Central memory CD8-positive, alpha-beta T cell (primary cell): Measurements from ENCODE around the gene PNPLA7.
"Not testable (repeated sequence)": the region's sequence is repeated elsewhere in the genome, so short reads cannot be mapped to it uniquely, and the experiment has no call there.

Experiments
- ATAC-seq: fragments of 150-1000 bp; cut with Tn5 transposase; replicated peaks from 2 replicates; pipeline ENCODE4 v1.10.0; 2022; ENCODE audit warnings: mild to moderate bottlenecking, moderate FRiP score, moderate number of reproducible peaks; ENCODE audit not compliant: poor library complexity, severe bottlenecking; ENCODE audit errors: extremely low read depth
- DNase-seq, 2 donors: peaks; one replicate each; pipeline ENCODE4 v3.0.0; 2021; ENCODE audit warnings: low spot score in 2 of 2
- H3K27ac Mint-ChIP-seq: one replicate; pipeline ENCODE4 v1.8.0; 2022; ENCODE audit warnings: low read depth, mild to moderate bottlenecking, moderate library complexity, mixed read lengths
- H3K27me3 Mint-ChIP-seq: one replicate; pipeline ENCODE4 v1.8.0; 2022; ENCODE audit warnings: mixed read lengths
- H3K36me3 Mint-ChIP-seq: one replicate; pipeline ENCODE4 v1.8.0; 2022; ENCODE audit warnings: mild to moderate bottlenecking, moderate library complexity, mixed read lengths; ENCODE audit not compliant: insufficient read depth
- H3K4me1 Mint-ChIP-seq: one replicate; pipeline ENCODE4 v1.8.0; 2022; ENCODE audit warnings: mixed read lengths
- H3K4me3 Mint-ChIP-seq: one replicate; pipeline ENCODE4 v1.8.0; 2022; ENCODE audit warnings: mild to moderate bottlenecking, moderate library complexity, mixed read lengths
- H3K9me3 Mint-ChIP-seq: one replicate; pipeline ENCODE4 v1.8.0; 2022; ENCODE audit warnings: mixed read lengths

PNPLA7 gene

GRCh38 chr9:137550231-137550621 lies at the start of gene PNPLA7:
Gene PNPLA7 (minus strand): TSS chr9:137550402. CDS start chr9:137550197, 205 bp downstream.
- no peaks in the 10 kb centered on the region for H3K9me3 Mint-ChIP-seq
- H3K27ac Mint-ChIP-seq, result peak within 1 kb of the TSS; percentile 78
- DNase-seq, result no peak
- peak within 1 kb of the TSS; percentile 85 for H3K4me3 Mint-ChIP-seq
- H3K4me1 Mint-ChIP-seq, result peaks cover 12% of the 10 kb centered on the region
- no peak for ATAC-seq
- H3K36me3 Mint-ChIP-seq, result peaks cover 6% of the 10 kb centered on the region
- H3K27me3 Mint-ChIP-seq, result no peaks in the 10 kb centered on the region

GRCh38 chr9:137598943-137599342 lies 48.7 kb upstream of the PNPLA7 start:
- DNase-seq, result no peak
- no peak for ATAC-seq
- Mint-ChIP-seq H3K4me1 (peaks cover 12% of the 10 kb centered on the region), H3K27ac (no peak overlapping the region), H3K36me3 (no peaks in the 10 kb centered on the region), H3K9me3 (no peaks in the 10 kb centered on the region), H3K4me3 (no peak overlapping the region), H3K27me3 (no peaks in the 10 kb centered on the region)

- ATAC-seq, H3K9me3 Mint-ChIP-seq: not testable (repeated sequence)
Measured at GRCh38 chr9:137596577-137596976, 46.4 kb upstream of the PNPLA7 start.

GRCh38 chr9:137593176-137593575 lies 43.0 kb upstream of the PNPLA7 start:
- Mint-ChIP-seq H3K27ac (no peak overlapping the region), H3K4me3 (peak overlapping the region; percentile 32), H3K36me3 (peaks cover 14% of the 10 kb centered on the region), H3K9me3 (no peaks in the 10 kb centered on the region), H3K27me3 (no peaks in the 10 kb centered on the region), H3K4me1 (peaks cover 8% of the 10 kb centered on the region)
- DNase-seq, result no peak
- no peak for ATAC-seq

More at GRCh38 chr9:137596577-137596976, 46.4 kb upstream of the PNPLA7 start:
- not testable (repeated sequence) for H3K4me3 Mint-ChIP-seq, H3K36me3 Mint-ChIP-seq, DNase-seq, H3K27ac Mint-ChIP-seq, H3K27me3 Mint-ChIP-seq, H3K4me1 Mint-ChIP-seq

GRCh38 chr9:137592767-137593166 lies 42.6 kb upstream of the PNPLA7 start:
- H3K4me1 Mint-ChIP-seq, result peaks cover 11% of the 10 kb centered on the region
- no peak for DNase-seq
- H3K27ac Mint-ChIP-seq, result no peak overlapping the region
- peak overlapping the region; percentile 32 for H3K4me3 Mint-ChIP-seq
- ATAC-seq, result no peak
- no peaks in the 10 kb centered on the region for H3K27me3 Mint-ChIP-seq
- H3K9me3 Mint-ChIP-seq, result no peaks in the 10 kb centered on the region
- peaks cover 17% of the 10 kb centered on the region for H3K36me3 Mint-ChIP-seq

GRCh38 chr9:137590469-137591383 lies 40.5 kb upstream of the PNPLA7 start, which contains the start of gene ZMYND19:
Gene ZMYND19 (minus strand): TSS chr9:137590512. CDS start chr9:137590263, 249 bp downstream.
- H3K4me3 Mint-ChIP-seq, result peak within 1 kb of the TSS; percentile 94
- no peaks in the 10 kb centered on the region for H3K9me3 Mint-ChIP-seq
- no peaks in the 10 kb centered on the region for H3K27me3 Mint-ChIP-seq
- DNase-seq (peak; percentile 83 to 88), ATAC-seq (peak; percentile 97)
- peaks cover 19% of the 10 kb centered on the region for H3K36me3 Mint-ChIP-seq
- peaks cover 11% of the 10 kb centered on the region for H3K4me1 Mint-ChIP-seq
- peak within 1 kb of the TSS; percentile 78 for H3K27ac Mint-ChIP-seq

GRCh38 chr9:137590123-137590468 lies 39.9 kb upstream of the PNPLA7 start:
- H3K9me3 Mint-ChIP-seq, result no peaks in the 10 kb centered on the region
- no peak overlapping the region for H3K27ac Mint-ChIP-seq
- H3K4me1 Mint-ChIP-seq, result peaks cover 11% of the 10 kb centered on the region
- no peak for ATAC-seq
- H3K36me3 Mint-ChIP-seq, result peaks cover 19% of the 10 kb centered on the region
- no peak for DNase-seq
- peak overlapping the region; percentile 94 for H3K4me3 Mint-ChIP-seq
- no peaks in the 10 kb centered on the region for H3K27me3 Mint-ChIP-seq

- Mint-ChIP-seq H3K9me3 (no peaks in the 10 kb centered on the region), H3K4me3 (peak overlapping the region; percentile 79), H3K4me1 (peaks cover 11% of the 10 kb centered on the region), H3K27me3 (no peaks in the 10 kb centered on the region), H3K27ac (peak overlapping the region; percentile 46), H3K36me3 (peaks cover 19% of the 10 kb centered on the region)
- ATAC-seq (peak; percentile 9), DNase-seq (no peak)
Measured at GRCh38 chr9:137589441-137590122, 39.4 kb upstream of the PNPLA7 start.

GRCh38 chr9:137588891-137589290 lies 38.7 kb upstream of the PNPLA7 start:
- ATAC-seq (no peak), DNase-seq (no peak)
- Mint-ChIP-seq H3K9me3 (no peaks in the 10 kb centered on the region), H3K36me3 (peaks cover 19% of the 10 kb centered on the region), H3K27ac (no peak overlapping the region), H3K27me3 (no peaks in the 10 kb centered on the region), H3K4me3 (peak overlapping the region; percentile 79), H3K4me1 (peaks cover 11% of the 10 kb centered on the region)

GRCh38 chr9:137588311-137588710 lies 38.1 kb upstream of the PNPLA7 start:
- H3K36me3 Mint-ChIP-seq, result peaks cover 16% of the 10 kb centered on the region
- no peaks in the 10 kb centered on the region for H3K27me3 Mint-ChIP-seq
- H3K27ac Mint-ChIP-seq, result peak overlapping the region; percentile 24

GRCh38 chr9:137586854-137587253 lies 36.7 kb upstream of the PNPLA7 start:
- Mint-ChIP-seq H3K27ac (no peak overlapping the region), H3K4me3 (no peak overlapping the region), H3K4me1 (peaks cover 11% of the 10 kb centered on the region), H3K9me3 (no peaks in the 10 kb centered on the region), H3K36me3 (peaks cover 20% of the 10 kb centered on the region), H3K27me3 (no peaks in the 10 kb centered on the region)
- no peak for ATAC-seq
- DNase-seq, result no peak

More at GRCh38 chr9:137588311-137588710, 38.1 kb upstream of the PNPLA7 start:
- Mint-ChIP-seq H3K4me1 (peaks cover 11% of the 10 kb centered on the region), H3K4me3 (peak overlapping the region; percentile 52), H3K9me3 (no peaks in the 10 kb centered on the region)
- no peak for DNase-seq
- ATAC-seq, result no peak

- no peaks in the 10 kb centered on the region for H3K27me3 Mint-ChIP-seq
- peaks cover 9% of the 10 kb centered on the region for H3K36me3 Mint-ChIP-seq
- no peak overlapping the region for H3K4me3 Mint-ChIP-seq
- DNase-seq (no peak), ATAC-seq (no peak)
- no peak overlapping the region for H3K27ac Mint-ChIP-seq
- no peaks in the 10 kb centered on the region for H3K9me3 Mint-ChIP-seq
- H3K4me1 Mint-ChIP-seq, result peaks cover 6% of the 10 kb centered on the region
Measured at GRCh38 chr9:137583957-137584356, 33.8 kb upstream of the PNPLA7 start.
